Stimulated activated CD4-positive, alpha-beta T cell treated with anti-CD3 and anti-CD28 coated beads, Interleukin-1b, Interleukin-23, amount 100 ng/mL, for 4 hours (primary cell): Measurements from ENCODE around the gene ATP2A3.
A peak's percentile ranks its signal among the peaks of the same experiment; 100 is the strongest.

Source experiments
- DNase-seq, 2 donors: peaks; one replicate each; pipeline ENCODE4 v3.0.0-alpha.2; 2020; ENCODE audit warnings: low read depth in 2 of 2

Gene ATP2A3

GRCh38 chr17:3912827-3913226 lies 51.4 kb downstream of the ATP2A3 start:
- no peak for DNase-seq

GRCh38 chr17:3911271-3912053 lies 52.8 kb downstream of the ATP2A3 start:
- peak in 1 of 2 donors; percentile 50 for DNase-seq

GRCh38 chr17:3910420-3911270 lies 53.6 kb downstream of the ATP2A3 start:
- DNase-seq, result no peak

GRCh38 chr17:3909257-3909656 lies 55.0 kb downstream of the ATP2A3 start:
- no peak for DNase-seq

- DNase-seq, result no peak
Measured at GRCh38 chr17:3907483-3908216, 56.6 kb downstream of the ATP2A3 start.

GRCh38 chr17:3906881-3907280 lies 57.4 kb downstream of the ATP2A3 start:
- no peak for DNase-seq

- DNase-seq, result no peak
Measured at GRCh38 chr17:3905017-3905520, 59.2 kb downstream of the ATP2A3 start.

- no peak for DNase-seq
Measured at GRCh38 chr17:3904501-3904900, 59.7 kb downstream of the ATP2A3 start.

- DNase-seq, result no peak
Measured at GRCh38 chr17:3903881-3904290, 60.4 kb downstream of the ATP2A3 start.

- no peak for DNase-seq
Measured at GRCh38 chr17:3903051-3903825, 61.0 kb downstream of the ATP2A3 start.

GRCh38 chr17:3900646-3901045 lies 63.6 kb downstream of the ATP2A3 start:
- no peak for DNase-seq

- DNase-seq, result no peak
Measured at GRCh38 chr17:3897731-3898130, 66.5 kb downstream of the ATP2A3 start.

GRCh38 chr17:3896968-3897235 lies 67.3 kb downstream of the ATP2A3 start:
- DNase-seq, result no peak

GRCh38 chr17:3896108-3896967 lies 67.9 kb downstream of the ATP2A3 start:
- no peak for DNase-seq

GRCh38 chr17:3895354-3895753 lies 68.9 kb downstream of the ATP2A3 start:
- DNase-seq, result no peak

GRCh38 chr17:3894911-3895343 lies 69.3 kb downstream of the ATP2A3 start:
- DNase-seq, result no peak

- no peak for DNase-seq
Measured at GRCh38 chr17:3894188-3894587, 70.0 kb downstream of the ATP2A3 start.

- no peak for DNase-seq
Measured at GRCh38 chr17:3893720-3894116, 70.5 kb downstream of the ATP2A3 start.

GRCh38 chr17:3893003-3893719 lies 71.1 kb downstream of the ATP2A3 start, which contains the start of gene CAMKK1:
CAMKK1 (minus strand) TSS chr17:3893053; CDS start chr17:3885687, 7,366 bp downstream.
- peak; percentile 74 to 88 for DNase-seq
